GM13977 (cell line): ENCODE measurements around the gene KCNIP1.

Experiments used
- DNase-seq: peaks from one replicate; pipeline ENCODE4 v3.0.0; 2012; ENCODE audit warnings: low spot score
- CTCF ChIP-seq: IDR thresholded peaks from 2 replicates; pipeline ENCODE4 v1.5.1; 2012; ENCODE audit warnings: mild to moderate bottlenecking, control low read depth; ENCODE audit not compliant: insufficient read depth; ENCODE audit errors: extremely low read depth, missing control alignments
- in situ Hi-C: fragments of 300-500 bp; cut with MboI; formaldehyde crosslinking; loops from one replicate; pipeline ENCODE4 v1.12.0; 2022; ENCODE audit warnings: low sequenced_read_pairs, low pct_unique_long_range_greater_than_20kb, mixed read lengths, inconsistent platforms; ENCODE audit not compliant: unreplicated experiment

The KCNIP1 gene

DNA sequence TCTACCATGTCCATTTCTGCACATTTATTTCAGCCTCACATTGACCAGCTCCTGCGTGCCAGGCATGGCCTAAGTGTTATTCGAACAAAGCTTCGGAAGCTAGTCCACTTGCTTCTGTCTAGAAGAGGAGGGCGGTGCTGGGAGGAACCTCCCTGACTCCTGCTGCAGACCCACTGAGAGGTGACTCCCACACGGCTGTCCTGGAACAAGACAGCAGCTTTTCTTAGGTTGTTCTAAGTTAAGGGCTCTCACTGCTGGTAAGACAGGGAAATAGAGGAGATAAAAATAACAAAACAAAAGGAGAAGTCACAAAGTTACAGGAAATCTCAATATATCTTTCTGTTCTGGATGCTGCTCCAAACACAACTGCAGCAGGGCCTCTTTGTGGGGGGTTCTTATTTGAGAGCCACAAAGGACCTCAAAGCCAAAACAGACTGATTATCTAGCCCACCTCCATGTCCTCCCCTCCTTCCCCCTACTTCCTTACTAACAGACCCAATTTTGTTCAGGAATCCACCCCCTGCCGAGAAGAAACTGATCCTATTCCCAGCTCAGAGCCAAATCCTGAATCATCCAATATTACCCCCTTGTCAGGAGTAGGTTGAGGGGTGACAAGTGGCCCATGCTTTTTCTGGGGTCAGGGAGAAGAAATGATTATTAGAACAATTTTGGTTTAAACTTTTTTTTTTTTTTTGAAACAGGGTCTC lies 28.4 kb upstream of the KCNIP1 start:
- no peak for TF ChIP-seq CTCF
- no peak for DNase-seq
- in situ Hi-C loops = no loop called here

GRCh38 chr5:170476704-170477103 lies 27.1 kb upstream of the KCNIP1 start:
- no peak for DNase-seq
- in situ Hi-C loops = no loop called here
- TF ChIP-seq CTCF = no peak

- in situ Hi-C loops = no loop called here
- TF ChIP-seq CTCF = no peak
- DNase-seq = no peak
Measured at GRCh38 chr5:170477906-170478305, 25.9 kb upstream of the KCNIP1 start.

DNA sequence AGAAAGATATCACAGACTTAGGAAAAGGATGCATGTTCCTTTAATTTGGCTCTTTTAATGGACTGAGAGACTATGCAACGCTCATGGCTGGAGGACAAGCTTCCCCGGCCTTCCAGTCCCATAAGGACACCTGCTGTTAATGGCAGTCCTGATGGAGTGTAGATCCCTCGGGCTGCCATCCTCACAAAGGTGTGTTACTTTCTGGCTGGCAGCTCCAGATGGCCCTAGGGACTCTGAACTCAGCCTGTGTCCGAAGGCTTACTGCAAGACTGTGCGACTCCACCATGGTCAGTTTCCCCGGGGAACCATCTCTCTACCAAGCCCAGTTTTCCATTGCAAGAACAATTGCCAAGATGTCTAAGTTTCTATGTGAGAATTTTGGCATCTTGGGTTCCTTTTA lies 25.5 kb upstream of the KCNIP1 start:
- DNase-seq = no peak
- in situ Hi-C loops = no loop called here
- TF ChIP-seq CTCF = no peak

- no peak for DNase-seq
- in situ Hi-C loops = no loop called here
- TF ChIP-seq CTCF = no peak
Measured at GRCh38 chr5:170479484-170479883, 24.3 kb upstream of the KCNIP1 start.

DNA sequence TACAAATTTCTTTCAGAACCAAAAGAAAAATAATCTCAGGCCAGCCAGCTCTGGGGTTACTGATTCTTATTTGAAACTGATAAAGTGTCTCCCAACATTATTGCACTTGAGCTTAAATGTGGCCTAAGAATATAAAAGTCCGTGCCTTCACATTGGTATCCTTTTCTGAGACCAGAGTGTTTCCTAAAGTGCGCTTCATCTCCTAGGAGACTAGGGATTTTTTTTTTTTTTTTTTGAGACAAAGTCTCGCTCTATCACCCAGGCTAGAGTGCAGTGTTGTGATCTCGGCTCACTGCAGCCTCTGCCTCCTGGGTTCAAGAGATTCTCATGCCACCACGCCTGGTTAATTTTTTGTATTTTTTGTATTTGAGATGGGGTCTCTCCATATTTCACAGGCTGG lies 23.6 kb upstream of the KCNIP1 start:
- no peak for DNase-seq
- no peak for TF ChIP-seq CTCF
- in situ Hi-C loops = no loop called here

GRCh38 chr5:170481849-170482248 lies 22.0 kb upstream of the KCNIP1 start:
- DNase-seq = no peak
- in situ Hi-C loops = no loop called here
- TF ChIP-seq CTCF = no peak
